Activated CD4-positive, alpha-beta T cell treated with anti-CD3 and anti-CD28 coated beads, Interleukin-2, amount 50 U/mL, for 16 hours (primary cell): ENCODE measurements around the gene HSPH1.
"Not testable (repeated sequence)": the region's sequence is repeated elsewhere in the genome, so short reads cannot be mapped to it uniquely, and the experiment has no call there.

Source experiments
- DNase-seq: peaks from one replicate; pipeline ENCODE4 v3.0.0-alpha.2; 2020

HSPH1 gene

DNA sequence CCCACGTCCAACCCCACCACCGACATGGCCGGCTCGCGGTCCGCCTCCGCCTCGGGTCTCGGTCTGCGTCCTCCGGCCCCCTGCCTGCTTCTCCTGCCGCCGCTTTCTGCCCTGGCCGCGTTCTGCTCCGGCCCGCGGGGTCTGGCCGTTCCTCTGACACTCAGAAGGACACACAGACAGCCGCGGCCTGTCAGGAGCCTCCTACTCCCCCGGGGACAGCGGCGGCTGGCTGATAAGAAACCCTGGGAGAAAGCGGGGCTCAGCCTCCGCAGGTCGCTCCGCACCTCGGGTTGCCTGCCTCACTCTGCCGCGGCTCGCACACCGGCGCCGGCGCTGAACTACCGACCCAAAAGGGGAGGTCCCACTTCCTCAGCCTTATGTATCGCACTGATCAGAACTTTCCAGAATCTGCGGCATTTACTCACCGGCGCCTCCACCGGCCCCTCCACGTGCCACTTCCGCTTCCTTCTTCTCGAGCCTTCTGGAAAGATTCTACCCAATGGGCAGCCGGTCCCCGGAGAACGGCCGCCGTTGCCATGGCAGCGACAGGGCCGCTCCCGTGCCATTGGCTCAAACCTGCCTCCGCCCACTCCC lies at the start of gene HSPH1:
Gene HSPH1 (minus strand): TSS at position 348 of the 594 bp plus-strand sequence. CDS start 322 bp downstream, at position 26.
- peak; percentile 99 for DNase-seq

DNA sequence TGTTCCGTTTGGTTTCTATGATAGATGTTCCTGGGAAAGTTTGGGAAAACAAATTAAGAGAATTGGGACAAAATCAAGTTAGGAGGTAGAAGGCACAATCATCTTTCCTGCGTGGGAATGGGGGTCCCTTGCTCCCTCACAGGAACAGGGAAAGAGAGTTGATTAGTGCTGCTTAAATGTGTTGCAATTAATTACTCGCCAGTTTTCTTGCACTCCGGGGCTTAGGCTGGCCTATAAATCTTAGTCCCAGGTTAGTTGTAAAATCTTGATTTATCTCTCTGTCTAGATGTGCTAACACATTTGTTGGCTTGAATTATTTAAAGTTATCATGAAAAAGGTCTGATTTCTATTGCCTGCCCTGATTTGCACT lies 48.1 kb upstream of the HSPH1 start:
- no peak for DNase-seq

DNA sequence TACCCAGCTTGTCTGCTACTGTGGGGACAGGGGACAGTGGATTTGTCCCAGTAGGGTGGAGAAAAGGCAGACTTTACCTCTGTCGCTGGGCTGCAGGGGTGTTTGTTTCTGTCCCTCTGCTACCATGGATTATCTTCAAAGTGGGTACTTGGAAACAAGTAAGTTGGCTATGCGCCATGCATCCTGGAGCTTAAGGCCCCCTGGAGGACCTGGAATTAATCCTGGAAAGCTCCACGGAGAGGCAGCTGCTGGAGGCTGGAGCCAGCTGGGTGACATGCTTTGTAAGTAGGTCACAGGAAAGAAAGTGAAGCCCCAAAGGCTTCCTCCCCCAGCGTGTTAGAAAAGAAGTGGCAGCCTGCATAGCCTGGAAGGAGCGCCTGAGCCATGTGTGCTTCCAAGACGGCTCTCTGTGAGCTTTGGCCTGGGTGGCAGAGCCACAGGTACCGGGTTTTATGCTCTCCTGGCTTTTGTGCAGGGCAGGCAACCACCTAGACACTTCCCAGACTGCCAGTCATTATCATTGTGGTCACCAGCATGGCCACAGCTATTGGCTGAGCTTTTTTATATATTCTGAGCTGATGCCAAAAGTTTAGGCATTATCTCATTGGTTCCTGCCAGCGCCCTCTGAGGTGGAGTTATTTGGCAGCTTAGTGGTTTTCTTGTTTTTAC lies 47.6 kb upstream of the HSPH1 start:
- no peak for DNase-seq

DNA sequence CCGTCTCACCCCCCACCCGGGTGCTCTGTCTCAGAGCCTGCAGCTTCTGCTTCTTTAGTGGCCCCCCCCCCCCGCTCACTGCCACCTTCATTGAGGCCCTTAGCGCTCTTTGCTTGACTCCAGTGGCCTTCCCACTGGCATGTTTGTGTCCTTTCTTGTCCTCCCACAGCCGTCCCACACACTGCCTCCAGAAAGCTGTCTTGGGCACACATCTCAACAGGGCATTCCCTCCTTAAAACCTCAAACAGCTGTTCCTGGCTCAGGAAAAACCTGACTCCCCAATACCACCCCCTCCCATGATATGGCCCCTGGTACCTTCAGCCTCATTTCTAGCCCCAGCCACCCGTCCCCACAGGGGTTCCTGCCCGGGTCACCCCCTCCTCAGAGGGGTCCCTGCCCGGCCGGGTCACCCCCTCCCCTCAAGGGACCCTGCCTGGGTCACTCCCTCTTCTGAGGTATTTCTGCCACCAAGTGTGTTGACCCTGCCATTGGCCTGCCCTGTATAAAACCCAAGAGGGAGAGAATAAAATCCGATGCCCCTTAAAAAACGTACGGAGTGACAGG lies 46.9 kb upstream of the HSPH1 start:
- no peak for DNase-seq

DNA sequence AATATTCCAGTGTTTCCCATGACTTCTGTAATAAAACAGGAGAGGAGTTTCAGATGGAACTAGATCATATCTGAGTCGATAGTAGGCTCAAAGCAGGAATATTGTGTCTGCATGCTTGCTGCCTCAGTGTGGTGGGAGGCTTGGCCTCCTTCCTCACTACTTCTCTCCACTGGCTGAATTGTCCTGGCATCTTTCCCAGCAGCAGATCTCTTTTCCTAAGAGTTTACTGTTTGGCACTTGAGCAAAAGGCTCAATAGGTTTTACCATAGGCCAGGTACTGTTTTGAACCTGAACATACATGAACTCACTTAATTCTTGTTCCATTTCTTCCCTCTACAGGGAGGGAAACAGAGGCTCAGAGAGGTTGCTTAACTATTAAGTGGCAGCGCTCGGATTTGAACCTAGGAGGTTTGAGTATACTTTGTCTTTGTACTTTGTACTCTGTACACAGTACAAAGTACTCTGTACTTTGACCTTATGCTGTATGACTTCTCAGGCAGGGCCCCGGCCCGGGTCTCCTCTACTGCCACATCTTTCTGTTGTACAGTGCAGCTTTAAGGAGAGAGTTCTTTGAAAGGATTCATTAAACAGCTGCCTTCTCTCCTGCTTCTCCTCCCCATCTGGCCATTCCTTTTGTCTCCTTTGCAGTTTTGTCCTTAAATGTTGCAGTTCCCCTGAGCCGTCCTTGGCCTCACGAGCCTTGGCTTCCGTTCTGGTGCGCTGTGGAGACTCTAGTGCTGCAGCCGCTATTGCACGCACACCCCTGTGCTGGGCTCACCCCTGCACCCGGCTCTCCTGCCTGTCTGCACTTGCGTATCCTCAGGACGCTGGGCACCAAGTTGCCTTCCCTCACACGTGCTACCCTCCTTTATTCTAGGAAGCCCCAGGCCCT lies 46.2 kb upstream of the HSPH1 start:
- DNase-seq, result no peak

DNA sequence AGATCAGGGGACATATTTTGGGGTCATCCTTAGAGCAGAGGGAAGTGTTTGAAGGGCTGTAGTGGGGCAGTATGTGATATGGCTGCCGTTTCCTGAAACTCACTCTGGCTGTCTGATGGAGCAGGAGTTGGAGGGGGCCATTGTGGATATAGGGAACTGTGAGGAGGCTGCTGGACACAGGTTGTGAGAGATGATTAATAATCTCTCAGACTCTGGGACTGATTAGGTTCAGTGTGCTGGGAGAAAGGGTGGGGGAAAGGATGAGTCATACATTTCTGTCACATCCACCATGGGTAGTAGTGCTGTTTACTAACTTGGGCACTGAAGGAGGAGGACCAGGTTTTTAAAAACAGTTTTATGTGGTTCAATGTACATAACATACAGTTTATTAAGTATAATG lies 42.9 kb upstream of the HSPH1 start:
- DNase-seq, result peak; percentile 59

DNA sequence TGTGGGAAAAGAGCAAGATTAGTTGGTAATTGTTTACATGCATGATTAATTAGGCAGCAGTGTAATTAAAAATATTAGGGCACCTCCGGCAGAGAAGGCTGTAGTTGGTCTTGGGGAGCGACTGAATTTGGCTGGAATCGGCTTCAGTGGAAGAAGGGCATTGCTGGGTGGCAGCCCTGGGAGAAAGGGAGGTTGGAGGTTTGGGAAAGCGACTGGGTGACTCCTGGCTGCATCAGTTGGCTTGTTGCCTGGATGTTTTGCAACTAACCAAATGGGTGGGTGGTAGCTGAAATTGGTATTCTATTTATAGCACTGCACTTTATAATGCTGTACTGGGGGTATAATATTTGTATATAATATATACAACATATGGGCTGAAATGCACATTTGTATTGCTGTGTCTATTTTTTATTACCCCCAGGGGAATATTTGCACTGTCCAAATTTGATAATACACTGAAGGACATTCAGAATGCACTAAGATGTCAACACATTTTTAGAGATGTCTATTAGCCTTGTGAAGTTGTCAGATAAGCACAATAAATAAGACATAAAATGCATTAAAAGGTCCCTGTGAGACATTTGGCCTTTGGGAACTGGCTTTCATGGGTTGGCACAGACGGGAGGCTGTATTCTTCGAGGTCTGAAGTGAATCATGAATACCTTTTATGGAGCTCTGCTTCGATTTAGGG lies 39.8 kb upstream of the HSPH1 start:
- no peak for DNase-seq

GRCh38 chr13:31200637-31200971 lies 38.9 kb upstream of the HSPH1 start:
- DNase-seq, result peak; percentile 36

- peak; percentile 83 for DNase-seq
Measured at GRCh38 chr13:31199849-31200636, 38.3 kb upstream of the HSPH1 start, which contains the start of gene B3GLCT. Gene B3GLCT, plus strand, starts transcription at chr13:31199975. Its CDS starts 110 bp downstream, at chr13:31200085.

DNA sequence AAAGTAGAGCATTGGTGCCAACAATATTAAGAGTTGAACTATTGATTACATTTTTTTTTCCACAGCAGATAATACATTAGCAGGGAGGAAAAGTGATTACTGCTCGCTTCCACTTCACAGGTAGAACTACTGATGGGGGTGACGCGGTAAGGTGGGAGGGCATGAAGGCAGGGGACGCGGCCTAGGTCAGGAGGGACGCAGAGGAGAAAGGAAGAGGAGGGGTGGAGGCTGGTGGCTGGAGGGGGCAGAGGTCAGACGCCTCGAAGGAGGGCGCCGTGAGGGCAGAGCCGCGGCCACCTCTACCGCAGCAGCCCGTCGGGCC lies 37.8 kb upstream of the HSPH1 start:
- DNase-seq, result no peak

DNA sequence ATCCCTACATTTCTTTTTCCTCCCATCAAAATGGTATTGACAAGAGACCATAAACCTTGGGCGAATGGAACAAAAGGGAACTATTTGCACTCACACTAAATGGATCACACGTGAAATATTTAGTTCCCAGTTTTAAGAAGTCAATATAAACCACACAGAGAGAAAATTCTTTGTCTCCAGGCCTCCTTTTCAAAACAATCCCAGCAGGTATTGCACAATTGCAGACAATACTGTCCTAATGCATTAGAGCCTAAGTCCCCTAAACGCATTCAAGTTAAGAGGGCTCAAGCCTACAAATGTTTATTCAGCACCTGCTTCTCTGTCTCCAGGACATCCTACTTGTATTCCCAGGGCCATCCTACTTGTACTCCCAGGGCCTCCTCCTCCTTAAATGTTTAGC lies 36.8 kb upstream of the HSPH1 start:
- no peak for DNase-seq

GRCh38 chr13:31196992-31197391 lies 35.3 kb upstream of the HSPH1 start:
- DNase-seq, result no peak

GRCh38 chr13:31195616-31196015 lies 33.9 kb upstream of the HSPH1 start:
- no peak for DNase-seq

- DNase-seq, result no peak
Measured at GRCh38 chr13:31192306-31192705, 30.6 kb upstream of the HSPH1 start.

DNA sequence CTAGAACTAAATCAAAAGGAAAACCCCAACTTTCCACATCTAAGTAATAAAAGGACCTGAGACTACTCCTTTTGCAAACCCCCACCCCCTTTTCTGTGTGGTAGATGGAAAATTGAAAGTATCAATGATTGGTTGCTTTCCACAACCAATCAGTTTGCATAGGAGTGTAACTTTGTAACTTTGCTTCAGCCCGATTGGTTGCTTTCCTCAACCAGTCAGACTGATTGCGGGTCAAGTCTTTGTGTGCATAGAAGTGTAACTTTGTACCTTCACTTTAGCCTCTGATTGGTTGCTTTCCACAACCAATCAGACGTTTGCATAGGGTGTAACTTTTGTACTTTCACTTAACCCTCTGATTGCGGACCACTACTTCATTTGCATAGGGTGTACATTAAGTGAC lies 30.0 kb upstream of the HSPH1 start:
- no peak for DNase-seq

- DNase-seq, result no peak
Measured at GRCh38 chr13:31184981-31185645, 23.4 kb upstream of the HSPH1 start.

DNA sequence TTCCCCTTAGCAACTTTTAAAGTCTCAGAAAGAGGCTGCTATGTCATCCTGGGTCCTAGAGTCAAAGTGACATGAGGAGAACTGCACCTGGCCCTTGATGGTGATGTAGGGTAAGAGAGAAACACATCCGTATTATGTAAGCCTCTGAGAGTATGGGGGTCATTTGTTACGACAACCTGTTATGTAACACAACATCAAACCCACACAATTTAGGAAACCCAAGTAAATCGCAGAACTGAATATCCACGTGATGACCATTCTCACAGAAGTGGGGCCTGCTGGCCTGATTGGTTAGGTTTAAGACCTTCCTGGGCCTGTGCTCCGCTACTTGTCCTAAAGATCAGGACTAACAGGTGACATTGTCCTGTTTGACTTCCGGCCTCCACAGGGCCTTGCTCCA lies 22.7 kb upstream of the HSPH1 start:
- DNase-seq, result no peak

- no peak for DNase-seq
Measured at GRCh38 chr13:31182987-31183386, 21.3 kb upstream of the HSPH1 start.

GRCh38 chr13:31179754-31180153 lies 18.1 kb upstream of the HSPH1 start:
- DNase-seq, result no peak

DNA sequence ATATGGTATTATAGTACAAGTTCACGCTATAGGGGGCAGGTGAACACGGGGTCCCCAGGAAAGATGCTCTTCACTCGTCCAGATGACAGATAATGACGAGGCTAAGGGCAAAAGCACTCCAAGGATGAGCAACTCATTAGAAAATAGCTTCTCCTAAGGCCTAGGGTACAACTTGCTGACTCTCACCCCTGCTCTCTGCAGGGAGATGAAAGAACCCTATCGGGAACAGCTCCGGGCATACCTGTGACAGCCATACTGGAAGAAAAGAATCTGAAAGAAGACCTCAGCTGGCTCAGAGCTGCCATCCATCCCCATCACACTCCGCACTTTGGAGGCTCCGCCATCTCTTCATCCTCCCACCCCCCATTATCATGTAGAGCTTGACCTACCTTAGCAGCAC lies 17.5 kb upstream of the HSPH1 start:
- no peak for DNase-seq

DNA sequence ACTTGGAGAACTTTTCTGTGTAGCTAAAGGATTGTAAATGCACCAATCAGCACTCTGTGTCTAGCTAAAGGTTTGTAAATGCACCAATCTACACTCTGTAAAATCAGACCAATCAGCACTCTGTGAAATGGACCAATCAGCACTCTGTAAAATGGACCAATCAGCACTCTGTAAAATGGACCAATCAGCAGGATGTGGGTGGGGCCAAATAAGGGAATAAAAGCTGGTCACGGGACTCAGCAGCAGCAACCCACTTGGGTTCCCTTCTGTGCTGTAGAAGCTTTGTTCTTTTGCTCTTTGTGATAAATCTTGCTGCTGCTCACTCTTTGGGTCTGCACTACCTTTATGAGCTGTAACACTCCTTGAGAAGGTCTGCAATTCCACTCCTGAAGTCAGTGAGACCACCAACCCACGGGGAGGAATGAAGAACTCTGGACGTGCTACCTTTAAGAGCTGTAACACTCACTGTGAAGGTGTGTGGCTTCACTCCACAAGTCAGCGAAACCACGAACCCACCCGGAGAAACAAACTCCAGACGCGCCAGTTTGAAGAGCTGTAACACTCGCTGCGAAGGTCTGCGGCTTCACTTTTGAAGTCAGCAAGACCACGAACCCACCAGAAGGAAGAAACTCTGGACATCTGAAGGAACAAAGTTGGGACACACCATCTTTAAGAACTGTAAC lies 16.2 kb upstream of the HSPH1 start:
- not testable (repeated sequence) for DNase-seq
